Mesenchymal stem cell (in vitro differentiated cells and primary cell): ENCODE results near the gene CAPN5.
A peak's percentile ranks its signal among the peaks of the same experiment; 100 is the strongest.

Experiments
- DNase-seq: peaks from one replicate; pipeline ENCODE4 v3.0.0-alpha.2; 2013
- H2AFZ ChIP-seq: one replicate; pipeline ENCODE4 v1.6.1; 2013; ENCODE audit warnings: low read depth, mild to moderate bottlenecking, control low read depth, inconsistent platforms, low read length, moderate library complexity
- H2AK5ac ChIP-seq: 2 replicates; pipeline ENCODE4 v1.6.1; 2013; ENCODE audit warnings: low read length, moderate library complexity, mild to moderate bottlenecking, inconsistent platforms; ENCODE audit not compliant: severe bottlenecking
- H2BK120ac ChIP-seq: one replicate; pipeline ENCODE4 v1.6.1; 2013; ENCODE audit warnings: low read depth, mild to moderate bottlenecking, inconsistent platforms, low read length, moderate library complexity
- H2BK12ac ChIP-seq, 2 experiments: one replicate each; pipeline ENCODE4 v1.6.1; 2013; ENCODE audit warnings: inconsistent platforms in 2 of 2, low read length in 2 of 2, mild to moderate bottlenecking in 2 of 2, moderate library complexity in 2 of 2, control low read depth in 1 of 2
- H2BK15ac ChIP-seq: one replicate; pipeline ENCODE4 v1.6.1; 2013; ENCODE audit warnings: mild to moderate bottlenecking, low read depth, inconsistent platforms; ENCODE audit not compliant: poor library complexity, severe bottlenecking
- H2BK5ac ChIP-seq: 2 replicates; pipeline ENCODE4 v1.6.1; 2013; ENCODE audit warnings: low read depth, mild to moderate bottlenecking, low read length, control low read depth, inconsistent platforms; ENCODE audit not compliant: poor library complexity, severe bottlenecking
- H3K14ac ChIP-seq, 2 experiments: one replicate each; pipeline ENCODE4 v1.6.1; 2013; ENCODE audit warnings: inconsistent platforms in 2 of 2, low read length in 2 of 2, control low read depth in 1 of 2, mild to moderate bottlenecking in 1 of 2, moderate library complexity in 1 of 2
- H3K18ac ChIP-seq, 2 experiments: one replicate each; pipeline ENCODE4 v1.6.1; 2013; ENCODE audit warnings: inconsistent platforms in 2 of 2, low read length in 2 of 2, control low read depth in 1 of 2, low read depth in 1 of 2, mild to moderate bottlenecking in 1 of 2
- H3K23ac ChIP-seq, 2 experiments: one replicate each; pipeline ENCODE4 v1.6.1; 2013; ENCODE audit warnings: inconsistent platforms in 2 of 2, low read length in 2 of 2, mild to moderate bottlenecking in 2 of 2, moderate library complexity in 2 of 2, control low read depth in 1 of 2
- H3K27ac ChIP-seq: 2 replicates; pipeline ENCODE4 v1.5.1; 2013; ENCODE audit warnings: mild to moderate bottlenecking, moderate library complexity, low read length, control low read depth, inconsistent platforms; ENCODE audit not compliant: poor library complexity, severe bottlenecking
- H3K27me3 ChIP-seq, 2 experiments: 2 replicates each; pipeline versions ENCODE4 v1.6.1 to v1.7.0; 2013; ENCODE audit warnings: low read length in 2 of 2, mild to moderate bottlenecking in 2 of 2, moderate library complexity in 2 of 2, control low read depth in 1 of 2, inconsistent platforms in 1 of 2; ENCODE audit not compliant: control insufficient read depth in 1 of 2, insufficient read depth in 1 of 2
- H3K36me3 ChIP-seq, 2 experiments: 2 replicates each; pipeline versions ENCODE4 v1.6.1 to v1.7.0; 2013; ENCODE audit warnings: low read length in 2 of 2, control low read depth in 1 of 2, inconsistent platforms in 1 of 2, low read depth in 1 of 2, mild to moderate bottlenecking in 1 of 2; ENCODE audit not compliant: insufficient read depth in 2 of 2, control insufficient read depth in 1 of 2
- H3K4ac ChIP-seq, 2 experiments: one replicate each; pipeline ENCODE4 v1.6.1; 2013; ENCODE audit warnings: inconsistent platforms in 2 of 2, low read length in 2 of 2, mild to moderate bottlenecking in 2 of 2, moderate library complexity in 2 of 2, control low read depth in 1 of 2, low read depth in 1 of 2
- H3K4me1 ChIP-seq: 2 replicates; pipeline ENCODE4 v1.6.1; 2013; ENCODE audit warnings: low read depth, low read length, control low read depth; ENCODE audit not compliant: control insufficient read depth, insufficient read depth
- H3K4me2 ChIP-seq: 2 replicates; pipeline ENCODE4 v1.6.1; 2013; ENCODE audit warnings: low read length, mild to moderate bottlenecking, inconsistent platforms; ENCODE audit not compliant: poor library complexity, severe bottlenecking
- H3K4me3 ChIP-seq, 2 experiments: 2 replicates each; pipeline versions ENCODE4 v1.5.1 to v1.7.0; 2013; ENCODE audit warnings: low read length in 2 of 2, mild to moderate bottlenecking in 2 of 2, control low read depth in 1 of 2, low read depth in 1 of 2; ENCODE audit not compliant: insufficient read depth in 1 of 2
- H3K79me1 ChIP-seq: replicated peaks from 2 replicates; pipeline ENCODE4 v1.6.1; 2013; ENCODE audit warnings: mild to moderate bottlenecking, control low read depth, low read length, inconsistent platforms; ENCODE audit not compliant: poor library complexity, severe bottlenecking
- H3K9ac ChIP-seq: 2 replicates; pipeline ENCODE4 v1.7.0; 2013; ENCODE audit warnings: mild to moderate bottlenecking, low read length, moderate library complexity
- H3K9me3 ChIP-seq: 2 replicates; pipeline ENCODE4 v1.7.0; 2013; ENCODE audit warnings: mild to moderate bottlenecking, low read length; ENCODE audit not compliant: control insufficient read depth
- H4K8ac ChIP-seq: one replicate; pipeline ENCODE4 v1.6.1; 2013; ENCODE audit warnings: inconsistent platforms, mild to moderate bottlenecking, low read length, moderate library complexity
- H4K91ac ChIP-seq: one replicate; pipeline ENCODE4 v1.6.1; 2013; ENCODE audit warnings: mild to moderate bottlenecking, low read length, inconsistent platforms
- WGBS: methylation state at CpG from one replicate; pipeline ENCODE4 v1.1.7; 2013; ENCODE audit warnings: mixed read lengths; 5-methylcytosine and 5-hydroxymethylcytosine counted together

Gene CAPN5

DNA sequence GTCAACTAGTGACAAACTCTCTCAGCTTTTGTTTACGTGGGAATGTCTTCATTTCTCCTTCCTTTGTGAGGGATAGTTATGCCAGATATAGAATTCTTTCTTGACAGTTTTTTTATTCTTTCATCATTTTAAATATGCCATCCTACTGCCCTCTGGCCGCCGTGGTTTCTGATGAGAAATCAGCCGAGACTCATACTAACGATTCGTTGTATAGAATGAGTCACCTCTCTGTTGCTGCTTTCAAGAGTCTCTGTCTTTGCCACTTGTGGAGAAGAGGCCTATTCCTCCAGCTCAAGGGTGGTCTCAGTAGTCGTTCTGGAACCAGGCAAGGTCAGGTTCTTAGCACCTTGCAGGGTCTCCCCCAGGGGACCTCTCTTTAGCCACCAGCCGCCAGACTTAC, 69.3 kb downstream of the CAPN5 start:
- Histone ChIP-seq H3K27ac (no peak overlapping the region), H3K27me3 (peaks cover 0 to 3% of the 10 kb centered on the region in 2 experiments), H3K4me3 (no peak overlapping the region), H3K14ac (no peak overlapping the region), H3K36me3 (no peaks in the 10 kb centered on the region), H3K9me3 (no peaks in the 10 kb centered on the region), H4K91ac (no peak overlapping the region), H2BK120ac (no peak overlapping the region), H2BK5ac (no peak overlapping the region), H3K79me1 (no peaks in the 10 kb centered on the region), H4K8ac (no peak overlapping the region), H2AFZ (no peak overlapping the region), H2AK5ac (no peak overlapping the region), H2BK12ac (no peak overlapping the region), H3K23ac (no peak overlapping the region), H3K4me2 (no peak overlapping the region), H3K18ac (no peak overlapping the region), H2BK15ac (no peak overlapping the region), H3K4ac (no peak overlapping the region), H3K9ac (no peak overlapping the region), H3K4me1 (peaks cover 8% of the 10 kb centered on the region)
- DNase-seq, result peak; percentile 54
- WGBS, result 28% methylated on average over 7 of the region's 8 CpGs

DNA sequence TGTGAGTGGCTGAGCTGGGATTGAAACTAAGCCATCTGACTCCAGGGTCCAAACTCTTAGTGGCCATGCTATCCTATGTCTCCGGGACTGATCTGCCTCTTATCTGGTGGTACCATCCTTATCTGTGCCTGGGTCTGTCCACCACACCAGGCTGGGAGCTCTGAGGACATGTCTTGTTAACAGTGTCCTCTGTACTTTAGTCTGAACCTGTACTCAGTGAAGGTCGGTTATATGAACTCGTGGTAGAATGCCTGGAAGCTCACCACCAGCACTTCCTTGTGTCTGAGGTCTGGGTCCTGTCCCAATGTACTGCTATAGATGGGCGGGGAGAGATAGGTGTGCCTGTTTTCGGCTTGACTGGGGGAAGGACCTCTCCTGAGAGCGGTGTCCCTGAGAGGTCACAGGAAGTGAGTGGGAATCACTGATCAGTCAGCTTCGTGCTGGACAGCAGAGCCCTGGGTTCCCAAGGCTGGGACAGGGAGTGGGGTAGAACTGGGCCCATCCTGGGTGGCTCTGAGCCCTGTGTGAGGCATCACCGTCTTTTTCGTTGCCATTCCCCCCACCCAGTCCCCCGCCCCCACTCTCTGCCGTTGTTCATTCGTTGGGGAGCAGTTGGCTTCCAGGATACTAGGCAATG, 70.1 kb downstream of the CAPN5 start:
- H3K4me1 ChIP-seq, result peaks cover 6% of the 10 kb centered on the region
- no peak overlapping the region for H3K18ac ChIP-seq
- H3K4me2 ChIP-seq, result no peak overlapping the region
- 88% methylated on average over 10 of the region's 12 CpGs for WGBS
- no peak for DNase-seq
- no peak overlapping the region for H2BK5ac ChIP-seq
- no peak overlapping the region for H2BK15ac ChIP-seq
- H3K27me3 ChIP-seq, result peaks cover 0 to 3% of the 10 kb centered on the region in 2 experiments
- no peak overlapping the region for H3K14ac ChIP-seq
- H3K4me3 ChIP-seq, result no peak overlapping the region
- no peak overlapping the region for H2AK5ac ChIP-seq
- H3K79me1 ChIP-seq, result no peaks in the 10 kb centered on the region
- H4K91ac ChIP-seq, result no peak overlapping the region
- no peak overlapping the region for H3K9ac ChIP-seq
- no peaks in the 10 kb centered on the region for H3K36me3 ChIP-seq
- no peak overlapping the region for H3K27ac ChIP-seq
- no peak overlapping the region for H2BK12ac ChIP-seq
- H3K23ac ChIP-seq, result no peak overlapping the region
- no peaks in the 10 kb centered on the region for H3K9me3 ChIP-seq
- H2AFZ ChIP-seq, result no peak overlapping the region
- no peak overlapping the region for H3K4ac ChIP-seq
- no peak overlapping the region for H2BK120ac ChIP-seq
- no peak overlapping the region for H4K8ac ChIP-seq

DNA sequence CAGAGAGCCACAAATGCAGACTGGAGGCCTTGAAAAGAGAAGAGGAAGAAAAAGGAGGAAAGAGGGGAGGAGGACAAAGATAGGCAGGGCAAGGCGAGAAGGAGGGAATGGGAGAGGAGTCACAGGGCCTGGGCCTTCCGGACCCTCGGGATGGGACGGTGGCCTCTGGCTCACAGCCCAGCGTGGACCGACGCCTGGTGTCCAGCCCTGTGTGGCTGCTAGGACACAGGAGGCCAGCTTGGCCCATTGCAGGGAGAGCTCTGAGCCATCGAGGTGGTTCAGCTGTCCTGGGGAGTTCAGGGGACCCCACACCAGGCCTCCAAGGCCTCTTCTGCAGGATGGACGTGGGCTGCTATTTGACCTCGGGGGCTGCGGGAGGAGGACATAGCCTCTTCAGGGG, 70.7 kb downstream of the CAPN5 start:
- Histone ChIP-seq H3K4me3 (no peak overlapping the region), H2BK15ac (no peak overlapping the region), H3K14ac (no peak overlapping the region), H2BK12ac (no peak overlapping the region), H2AFZ (no peak overlapping the region), H3K23ac (no peak overlapping the region), H3K79me1 (no peaks in the 10 kb centered on the region), H2BK5ac (no peak overlapping the region), H3K27me3 (peaks cover 0 to 3% of the 10 kb centered on the region in 2 experiments), H3K18ac (no peak overlapping the region), H3K4me2 (no peak overlapping the region), H2AK5ac (no peak overlapping the region), H2BK120ac (no peak overlapping the region), H4K91ac (no peak overlapping the region), H3K9ac (no peak overlapping the region), H3K4ac (no peak overlapping the region), H3K36me3 (no peaks in the 10 kb centered on the region), H3K9me3 (no peaks in the 10 kb centered on the region), H4K8ac (no peak overlapping the region), H3K27ac (no peak overlapping the region), H3K4me1 (peaks cover 6% of the 10 kb centered on the region)
- no peak for DNase-seq
- 97% methylated on average over 11 of the region's 11 CpGs for WGBS

DNA sequence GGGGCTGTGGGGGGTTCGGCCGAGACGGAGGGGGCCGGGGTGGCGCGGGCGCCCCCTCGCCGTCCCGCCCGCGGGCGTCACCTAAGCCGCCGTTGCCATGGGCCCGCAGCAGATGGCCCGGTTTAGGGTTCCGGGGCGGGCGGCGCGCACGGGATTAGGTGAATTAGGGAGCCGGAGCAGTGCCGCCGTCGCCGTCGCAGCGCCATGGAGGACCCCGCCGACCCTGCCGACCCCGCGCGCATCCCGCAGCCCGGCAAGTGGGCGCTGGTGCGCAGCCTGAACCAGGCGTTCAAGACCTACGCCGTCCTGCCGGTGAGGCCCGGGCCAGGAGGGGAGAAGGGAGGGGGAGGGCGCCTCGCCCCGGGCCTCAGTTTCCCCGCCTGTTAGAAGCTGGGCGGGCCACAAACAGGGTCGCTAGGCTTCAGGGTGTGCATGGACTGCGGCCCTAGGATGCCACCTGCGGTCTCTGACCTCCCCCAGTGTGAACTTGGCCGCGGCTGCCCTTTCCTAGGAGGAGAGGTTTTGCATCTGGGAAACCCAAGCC, 71.4 kb downstream of the CAPN5 start:
- Histone ChIP-seq H3K36me3 (no peaks in the 10 kb centered on the region), H2AK5ac (no peak overlapping the region), H3K14ac (no peak overlapping the region), H4K8ac (no peak overlapping the region), H3K27ac (no peak overlapping the region), H2BK120ac (no peak overlapping the region), H3K18ac (no peak overlapping the region), H4K91ac (no peak overlapping the region), H2BK12ac (no peak overlapping the region), H3K79me1 (no peaks in the 10 kb centered on the region), H2BK15ac (no peak overlapping the region), H3K9ac (no peak overlapping the region), H3K4me3 (no peak overlapping the region), H3K23ac (no peak overlapping the region), H3K4ac (no peak overlapping the region), H3K4me1 (peaks cover 6% of the 10 kb centered on the region), H3K27me3 (peaks cover 0 to 3% of the 10 kb centered on the region in 2 experiments), H2AFZ (no peak overlapping the region), H2BK5ac (no peak overlapping the region), H3K4me2 (no peak overlapping the region), H3K9me3 (no peaks in the 10 kb centered on the region)
- WGBS, result 93% methylated on average over 50 of the region's 55 CpGs
- no peak for DNase-seq
